ENCODE results near the gene ODF2L. TPM values are rescaled to one million over a fixed set of nuclear protein-coding genes. Genes with fewer than 3 reads are reported as not detected.

Gene ODF2L
- polyA plus RNA-seq, 3 donors, result 3.2 to 5.7 (median 3.5) TPM

DNA sequence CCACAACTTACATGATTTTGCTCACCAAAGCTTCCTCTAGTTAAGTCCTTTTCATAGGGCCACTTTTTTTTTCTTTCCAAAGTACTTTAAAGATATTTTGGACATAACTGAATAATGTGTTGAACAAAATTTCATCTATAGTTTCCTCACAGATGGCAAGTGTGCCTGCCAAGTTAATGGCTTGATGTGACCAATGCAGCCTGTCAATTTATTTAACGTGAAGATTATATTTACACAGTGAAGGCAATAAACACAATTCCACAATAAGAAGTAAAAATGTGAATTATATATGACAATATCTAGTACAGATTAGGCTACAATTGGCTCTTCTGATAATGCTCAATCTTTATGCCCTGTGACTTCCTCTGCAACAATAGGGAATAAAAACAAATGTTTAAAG is 45.9 kb upstream of the ODF2L start:
- Mint-ChIP-seq H3K4me3 (no peak overlapping the region), H3K36me3 (no peaks in the 10 kb centered on the region), H3K27ac (no peak overlapping the region), H3K27me3 (ENCODE audit: low read depth in 3 of 3) (peaks cover 0 to 6% (median 0%) of the 10 kb centered on the region in 3 donors), H3K4me1 (peaks cover 2% of the 10 kb centered on the region), H3K9me3 (peaks cover 0 to 1% (median 0%) of the 10 kb centered on the region in 7 donors)
- Histone ChIP-seq H3K27me3 (ENCODE audit: control insufficient read depth in 2 of 2, insufficient read depth in 2 of 2, low read length in 2 of 2) (no peaks in the 10 kb centered on the region), H3K27ac (ENCODE audit: low read depth in 1 of 2, low read length in 2 of 2) (no peak overlapping the region), H2AFZ (ENCODE audit: insufficient read depth, low read depth, low read length, poor library complexity, severe bottlenecking) (no peak overlapping the region), H3K79me2 (ENCODE audit: insufficient read depth, low read length) (no peaks in the 10 kb centered on the region), H3K9ac (ENCODE audit: insufficient read depth, low read length, poor library complexity, severe bottlenecking) (no peak overlapping the region), H4K20me1 (ENCODE audit: insufficient read depth, low read length) (no peaks in the 10 kb centered on the region), H3K36me3 (replicated peaks in 1 of 2; ENCODE audit: control insufficient read depth in 1 of 2, insufficient read depth in 2 of 2, low read length in 2 of 2) (no peaks in the 10 kb centered on the region), H3K4me3 (replicated peaks in 1 of 3; ENCODE audit: low read depth in 2 of 3, low read length in 3 of 3) (no peak overlapping the region), H3K4me1 (ENCODE audit: control insufficient read depth in 1 of 2, insufficient read depth in 2 of 2, low read length in 2 of 2) (no peaks in the 10 kb centered on the region), H3K4me2 (replicated peaks; ENCODE audit: extremely low read depth, low read length, poor library complexity, severe bottlenecking) (no peak overlapping the region), H3K9me3 (replicated peaks in 1 of 2; ENCODE audit: control insufficient read depth in 1 of 2, insufficient read depth in 1 of 2, low read length in 2 of 2) (no peaks in the 10 kb centered on the region)
- TF ChIP-seq, protein P1, sequence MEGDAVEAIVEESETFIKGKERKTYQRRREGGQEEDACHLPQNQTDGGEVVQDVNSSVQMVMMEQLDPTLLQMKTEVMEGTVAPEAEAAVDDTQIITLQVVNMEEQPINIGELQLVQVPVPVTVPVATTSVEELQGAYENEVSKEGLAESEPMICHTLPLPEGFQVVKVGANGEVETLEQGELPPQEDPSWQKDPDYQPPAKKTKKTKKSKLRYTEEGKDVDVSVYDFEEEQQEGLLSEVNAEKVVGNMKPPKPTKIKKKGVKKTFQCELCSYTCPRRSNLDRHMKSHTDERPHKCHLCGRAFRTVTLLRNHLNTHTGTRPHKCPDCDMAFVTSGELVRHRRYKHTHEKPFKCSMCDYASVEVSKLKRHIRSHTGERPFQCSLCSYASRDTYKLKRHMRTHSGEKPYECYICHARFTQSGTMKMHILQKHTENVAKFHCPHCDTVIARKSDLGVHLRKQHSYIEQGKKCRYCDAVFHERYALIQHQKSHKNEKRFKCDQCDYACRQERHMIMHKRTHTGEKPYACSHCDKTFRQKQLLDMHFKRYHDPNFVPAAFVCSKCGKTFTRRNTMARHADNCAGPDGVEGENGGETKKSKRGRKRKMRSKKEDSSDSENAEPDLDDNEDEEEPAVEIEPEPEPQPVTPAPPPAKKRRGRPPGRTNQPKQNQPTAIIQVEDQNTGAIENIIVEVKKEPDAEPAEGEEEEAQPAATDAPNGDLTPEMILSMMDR (IDR thresholded peaks at IDR 0.05), result no peak
- DNase-seq, result no peak
- intact Hi-C loops (cut with micrococcal nuclease), result no loop called here
- no CpG with 5 or more reads among the region's 1 CpG for WGBS (ENCODE audit: insufficient coverage)

DNA sequence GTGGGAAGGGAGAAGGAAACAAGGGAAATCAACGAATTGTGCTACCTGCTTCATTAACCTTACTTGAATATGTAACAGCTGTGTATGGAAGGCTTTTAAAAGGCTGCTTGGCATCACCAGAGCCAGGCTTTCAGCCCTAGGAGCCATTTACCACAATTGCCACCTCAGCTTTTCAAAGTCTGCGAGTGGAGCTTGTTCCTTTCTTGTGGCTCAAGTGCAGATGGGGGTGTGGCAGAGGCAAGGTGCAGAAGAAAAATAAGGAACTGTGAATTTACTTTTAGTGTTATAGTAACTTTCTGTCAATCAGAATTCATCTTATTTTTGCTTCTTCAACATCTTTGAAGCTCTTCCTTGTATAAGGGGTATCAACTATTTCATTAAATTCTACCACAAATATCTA is 45.5 kb upstream of the ODF2L start:
- Histone ChIP-seq H3K27ac (ENCODE audit: low read depth in 1 of 2, low read length in 2 of 2) (no peak overlapping the region), H3K9me3 (replicated peaks in 1 of 2; ENCODE audit: control insufficient read depth in 1 of 2, insufficient read depth in 1 of 2, low read length in 2 of 2) (no peaks in the 10 kb centered on the region), H4K20me1 (ENCODE audit: insufficient read depth, low read length) (no peaks in the 10 kb centered on the region), H2AFZ (ENCODE audit: insufficient read depth, low read depth, low read length, poor library complexity, severe bottlenecking) (no peak overlapping the region), H3K4me1 (ENCODE audit: control insufficient read depth in 1 of 2, insufficient read depth in 2 of 2, low read length in 2 of 2) (no peaks in the 10 kb centered on the region), H3K79me2 (ENCODE audit: insufficient read depth, low read length) (no peaks in the 10 kb centered on the region), H3K27me3 (ENCODE audit: control insufficient read depth in 2 of 2, insufficient read depth in 2 of 2, low read length in 2 of 2) (no peaks in the 10 kb centered on the region), H3K36me3 (replicated peaks in 1 of 2; ENCODE audit: control insufficient read depth in 1 of 2, insufficient read depth in 2 of 2, low read length in 2 of 2) (no peaks in the 10 kb centered on the region), H3K4me2 (replicated peaks; ENCODE audit: extremely low read depth, low read length, poor library complexity, severe bottlenecking) (no peak overlapping the region), H3K9ac (ENCODE audit: insufficient read depth, low read length, poor library complexity, severe bottlenecking) (no peak overlapping the region), H3K4me3 (replicated peaks in 1 of 3; ENCODE audit: low read depth in 2 of 3, low read length in 3 of 3) (no peak overlapping the region)
- peaks cover 0 to 1% (median 0%) of the 10 kb centered on the region in 7 donors for H3K9me3 Mint-ChIP-seq
- no peak for DNase-seq
- H3K27ac Mint-ChIP-seq, result no peak overlapping the region
- intact Hi-C loops (cut with micrococcal nuclease), result no loop called here
- no CpG with 5 or more reads among the region's 2 CpGs for WGBS (ENCODE audit: insufficient coverage)
- peaks cover 2% of the 10 kb centered on the region for H3K4me1 Mint-ChIP-seq
- no peaks in the 10 kb centered on the region for H3K36me3 Mint-ChIP-seq
- TF ChIP-seq, protein P1 (IDR thresholded peaks at IDR 0.05), result no peak
- H3K4me3 Mint-ChIP-seq, result no peak overlapping the region
- peaks cover 0 to 6% (median 0%) of the 10 kb centered on the region in 3 donors for H3K27me3 Mint-ChIP-seq (ENCODE audit: low read depth in 3 of 3)

All from CD14-positive monocyte (primary cell).